K562 (cell line): ENCODE results near the gene ZNF428. TPM values are rescaled to one million over a fixed set of nuclear protein-coding genes. Genes with fewer than 3 reads are reported as not detected.
A peak's percentile ranks its signal among the peaks of the same experiment; 100 is the strongest.

Experiments used
- ADNP ChIP-seq: fragments of 200-800 bp; sonication (Bioruptor generic); IDR thresholded peaks from 2 replicates; pipeline ENCODE4 v1.6.1; 2016; ENCODE audit warnings: missing genetic modification characterization, missing compliant biosample characterization
- CCAR2 ChIP-seq: fragments of 200-400 bp; formaldehyde crosslinking; IDR thresholded peaks from 2 replicates; pipeline ENCODE4 v1.6.1; 2017; ENCODE audit warnings: mild to moderate bottlenecking, low read depth, low read length
- DMBX1 ChIP-seq: fragments of 250-450 bp; sonication (Bioruptor Pico); IDR thresholded peaks from 2 replicates; pipeline ENCODE4 v1.8.0; 2022; ENCODE audit warnings: inconsistent platforms, mild to moderate bottlenecking, moderate library complexity, borderline replicate concordance
- HDAC2 ChIP-seq: fragments of 450-650 bp; IDR thresholded peaks from 2 replicates; pipeline ENCODE4 v1.6.1; 2016; ENCODE audit warnings: mild to moderate bottlenecking
- ILK ChIP-seq: fragments of 450-650 bp; IDR thresholded peaks from 2 replicates; pipeline ENCODE4 v1.6.1; 2016; ENCODE audit warnings: missing genetic modification characterization, low read depth, mild to moderate bottlenecking, missing compliant biosample characterization, moderate library complexity, borderline replicate concordance
- KDM1A ChIP-seq, 2 experiments: fragments of 450-650 bp; IDR thresholded peaks; 2 replicates each; pipeline ENCODE4 v1.6.1; 2016; ENCODE audit warnings: mild to moderate bottlenecking in 2 of 2
- MYNN ChIP-seq, 2 experiments: sonication (generic); formaldehyde crosslinking in 1 of 2; IDR thresholded peaks; 2 replicates each; pipeline versions ENCODE4 v1.5.0 to v1.6.1; 2016 to 2020; ENCODE audit warnings: antibody characterized with exemption in 1 of 2, missing genetic modification reagents in 1 of 2
- NELFE ChIP-seq: IDR thresholded peaks from 2 replicates; pipeline ENCODE4 v1.6.1; 2011; ENCODE audit warnings: mild to moderate bottlenecking; ENCODE audit not compliant: insufficient read depth, insufficient read length
- PML ChIP-seq: IDR thresholded peaks from 2 replicates; pipeline ENCODE4 v1.6.1; 2012; ENCODE audit warnings: low read length, inconsistent platforms
- RB1 ChIP-seq: fragments of 450-650 bp; IDR thresholded peaks from 2 replicates; pipeline ENCODE4 v1.6.1; 2017; ENCODE audit warnings: low read depth, mild to moderate bottlenecking
- RBM25 ChIP-seq: fragments of 200-400 bp; formaldehyde crosslinking; IDR thresholded peaks from 2 replicates; pipeline ENCODE4 v1.6.1; 2018; ENCODE audit warnings: low read length, low read depth, moderate library complexity; ENCODE audit not compliant: severe bottlenecking
- RCOR1 ChIP-seq, 2 experiments: IDR thresholded peaks; 2 replicates each; pipeline ENCODE4 v1.6.1; 2012; ENCODE audit warnings: low read depth in 2 of 2, low read length in 2 of 2, borderline replicate concordance in 1 of 2, improper control_type of control experiment in 1 of 2
- REST ChIP-seq, 2 experiments: fragments of 450-650 bp; formaldehyde crosslinking in 1 of 2; IDR thresholded peaks; 2 replicates each; pipeline versions ENCODE4 v1.4.0 to v1.6.1; 2014 to 2020; ENCODE audit warnings: mild to moderate bottlenecking in 2 of 2, borderline replicate concordance in 1 of 2, low read depth in 1 of 2
- RFX5 ChIP-seq: IDR thresholded peaks from 2 replicates; pipeline ENCODE4 v1.6.1; 2011; ENCODE audit warnings: low read depth, mild to moderate bottlenecking, improper control_type of control experiment, low read length
- STAG1 ChIP-seq: sonication (generic); formaldehyde crosslinking; IDR thresholded peaks from 2 replicates; pipeline ENCODE4 v1.5.0; 2020; ENCODE audit warnings: missing genetic modification reagents, borderline replicate concordance
- ZNF232 ChIP-seq: sonication (generic); formaldehyde crosslinking; IDR thresholded peaks from 2 replicates; pipeline ENCODE4 v1.8.0; 2022; ENCODE audit warnings: mild to moderate bottlenecking, missing genetic modification reagents
- ZNF830 ChIP-seq: fragments of 250-450 bp; sonication (Bioruptor Pico); IDR thresholded peaks from 2 replicates; pipeline ENCODE4 v1.5.0; 2021; ENCODE audit warnings: mild to moderate bottlenecking
- polyA plus RNA-seq, 8 experiments: library from polyadenylated mRNA; depleted of rRNA in 4 of 8; stranded (reverse) in 5 of 8; unstranded in 3 of 8; fragments of >200 nt; fragmentation: Nextera tagmentation in 2 of 8; fragmentation: Illumina TruSeq in 1 of 8; extraction: Ambion mirVana in 2 of 8; extraction: Trizol in 1 of 8; gene quantifications; 2 replicates each; pipeline versions ENCODE4 v1.2.1 to v1.2.3, GENCODE V29; 2011 to 2014; ENCODE audit warnings: inconsistent platforms in 1 of 8, missing spikeins in 1 of 8
- total RNA-seq, 7 experiments: library from RNA; depleted of rRNA in 6 of 7; stranded (reverse); fragments of >200 nt in 6 of 7; fragmentation: Illumina TruSeq in 2 of 7; extraction: Trizol in 2 of 7; gene quantifications; 2 replicates each; pipeline versions ENCODE4 v1.2.1 to v1.2.3, GENCODE V29; 2011 to 2021; ENCODE audit warnings: low replicate concordance in 1 of 7
- TF ChIP-seq, protein P1 (sequence below), 2 experiments: fragments of 450-650 bp in 1 of 2; IDR thresholded peaks; 2 replicates each; pipeline ENCODE4 v1.6.1; 2011 to 2017; ENCODE audit warnings: low read depth in 2 of 2, antibody characterized with exemption in 1 of 2, borderline replicate concordance in 1 of 2, low read length in 1 of 2, mild to moderate bottlenecking in 1 of 2, mixed read lengths in 1 of 2; ENCODE audit not compliant: control insufficient read depth in 1 of 2

ZNF428 gene
- total and polyA plus RNA-seq, 9 of the 15 experiments (the other 6 are each of a cell fraction or from before 2014, with no cell fraction given): 0.15 to 85.7 (median 15.9) TPM

- TF ChIP-seq MYNN (IDR thresholded peaks at IDR 0.05) (no peak), MYNN (CRISPR knock-in tag; IDR thresholded peaks at IDR 0.05) (no peak), NELFE (no peak), KDM1A (IDR thresholded peaks at IDR 0.05) (peak; percentile 57 to 68), RBM25 (peak; percentile 95), REST (IDR thresholded peaks at IDR 0.05; ENCODE audit: borderline replicate concordance) (no peak), REST (CRISPR knock-in tag; IDR thresholded peaks at IDR 0.05; ENCODE audit: low read depth) (no peak), RFX5 (no peak), ZNF830 (CRISPR knock-in tag) (no peak), HDAC2 (peak; percentile 26; the same call in 1 of the 2 replicates), PML (no peak), RB1 (no peak), CCAR2 (no peak), ZNF232 (CRISPR knock-in tag) (no peak), STAG1 (CRISPR knock-in tag) (no peak), RCOR1 (IDR thresholded peaks at IDR 0.05; ENCODE audit: borderline replicate concordance in 1 of 2, low read depth in 2 of 2, low read length in 2 of 2) (peak; percentile 36 to 54; a peak in 2 of 4 replicates), ADNP (tag) (peak; percentile 82), DMBX1 (CRISPR knock-in tag) (no peak), ILK (tag) (no peak)
- TF ChIP-seq, protein P1, sequence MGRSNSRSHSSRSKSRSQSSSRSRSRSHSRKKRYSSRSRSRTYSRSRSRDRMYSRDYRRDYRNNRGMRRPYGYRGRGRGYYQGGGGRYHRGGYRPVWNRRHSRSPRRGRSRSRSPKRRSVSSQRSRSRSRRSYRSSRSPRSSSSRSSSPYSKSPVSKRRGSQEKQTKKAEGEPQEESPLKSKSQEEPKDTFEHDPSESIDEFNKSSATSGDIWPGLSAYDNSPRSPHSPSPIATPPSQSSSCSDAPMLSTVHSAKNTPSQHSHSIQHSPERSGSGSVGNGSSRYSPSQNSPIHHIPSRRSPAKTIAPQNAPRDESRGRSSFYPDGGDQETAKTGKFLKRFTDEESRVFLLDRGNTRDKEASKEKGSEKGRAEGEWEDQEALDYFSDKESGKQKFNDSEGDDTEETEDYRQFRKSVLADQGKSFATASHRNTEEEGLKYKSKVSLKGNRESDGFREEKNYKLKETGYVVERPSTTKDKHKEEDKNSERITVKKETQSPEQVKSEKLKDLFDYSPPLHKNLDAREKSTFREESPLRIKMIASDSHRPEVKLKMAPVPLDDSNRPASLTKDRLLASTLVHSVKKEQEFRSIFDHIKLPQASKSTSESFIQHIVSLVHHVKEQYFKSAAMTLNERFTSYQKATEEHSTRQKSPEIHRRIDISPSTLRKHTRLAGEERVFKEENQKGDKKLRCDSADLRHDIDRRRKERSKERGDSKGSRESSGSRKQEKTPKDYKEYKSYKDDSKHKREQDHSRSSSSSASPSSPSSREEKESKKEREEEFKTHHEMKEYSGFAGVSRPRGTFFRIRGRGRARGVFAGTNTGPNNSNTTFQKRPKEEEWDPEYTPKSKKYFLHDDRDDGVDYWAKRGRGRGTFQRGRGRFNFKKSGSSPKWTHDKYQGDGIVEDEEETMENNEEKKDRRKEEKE (IDR thresholded peaks at IDR 0.05; ENCODE audit: borderline replicate concordance in 1 of 2, control insufficient read depth in 1 of 2, low read depth in 2 of 2, low read length in 1 of 2): no peak
Measured at GRCh38 chr19:43582495-43582894, 36.9 kb downstream of the ZNF428 start (continued).
